Stimulated activated CD4-positive, alpha-beta T cell treated with anti-CD3 and anti-CD28 coated beads, Interleukin-4, amount 100 ng/mL, for 48 hours (primary cell): Measurements from ENCODE around the gene DHX16.

ENCODE experiments used
- DNase-seq, 2 donors: peaks; one replicate each; pipeline ENCODE4 v3.0.0-alpha.2; 2020; ENCODE audit warnings: low read depth in 2 of 2

DHX16 gene

DNA sequence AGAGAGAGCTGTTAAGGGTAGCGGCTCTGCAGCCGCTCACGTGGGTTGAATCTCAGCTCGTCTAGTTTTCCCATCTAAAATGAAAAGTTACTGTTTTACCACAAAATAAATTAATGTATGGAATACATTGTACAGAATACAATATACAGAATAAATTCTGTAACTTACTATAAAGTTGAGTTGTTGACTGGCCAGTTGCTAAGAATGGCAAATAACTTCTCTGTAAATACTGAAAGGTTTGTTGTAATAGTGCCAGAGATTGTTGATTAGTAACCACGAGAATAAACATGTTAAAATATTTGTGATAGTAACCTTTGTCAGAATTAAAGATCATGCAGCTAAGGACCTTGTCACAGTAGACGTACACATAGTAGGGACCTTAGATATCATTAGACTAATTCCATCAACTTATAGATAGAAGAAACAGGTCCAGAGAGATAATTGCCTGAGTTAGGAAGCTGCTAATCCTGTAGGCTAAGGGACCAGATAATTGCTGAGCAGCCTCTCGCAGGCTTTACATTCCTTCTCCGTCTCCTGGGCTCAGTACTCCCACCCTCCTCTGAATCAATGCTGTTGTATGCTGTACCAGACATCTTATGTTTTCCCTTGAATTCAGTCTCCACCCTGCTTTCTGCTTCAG is 18.5 kb upstream of the DHX16 start:
- DNase-seq, result no peak

DNA sequence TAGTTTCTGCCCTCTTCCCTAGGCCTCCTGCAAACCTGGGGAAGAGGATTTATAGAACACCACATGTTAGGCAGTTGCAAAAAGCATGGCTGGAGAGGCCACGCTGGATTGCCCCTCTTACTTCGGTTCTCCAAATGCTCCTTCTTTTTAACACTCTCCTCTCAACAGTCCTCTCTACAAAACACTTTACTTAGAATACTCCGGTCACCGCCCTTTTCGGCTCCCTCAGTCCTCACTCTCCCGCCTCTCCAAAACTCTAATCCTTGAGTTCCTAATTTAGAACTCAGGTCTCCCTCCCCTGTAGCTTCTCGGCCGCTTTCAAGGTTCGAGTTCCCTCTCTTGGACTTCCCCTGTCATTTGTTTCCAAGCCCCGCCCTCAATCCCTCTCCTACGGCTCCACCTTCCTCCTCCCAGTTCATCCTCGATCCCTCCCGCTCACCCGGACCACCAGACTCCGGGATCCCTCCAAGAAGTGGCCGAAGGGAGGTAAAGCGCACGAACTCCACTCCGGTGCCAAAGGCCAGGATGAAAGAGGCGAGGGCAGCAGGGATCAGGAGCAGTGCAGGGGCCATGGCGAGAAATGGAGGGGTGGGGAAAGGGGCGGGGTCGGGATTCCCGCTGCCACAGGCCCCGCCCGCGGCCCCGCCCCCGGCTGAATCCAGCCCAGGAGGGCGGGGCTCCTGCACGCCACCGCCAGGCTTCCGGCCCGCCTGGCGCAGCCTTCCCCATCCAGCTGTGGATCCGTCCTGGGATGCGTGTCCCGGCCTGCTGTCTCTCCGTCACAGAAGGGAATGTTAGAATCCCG is 17.8 kb upstream of the DHX16 start, which contains the start of gene NRM:
Gene NRM, minus strand, starts transcription at position 582 of the 805 bp plus-strand sequence. Its CDS starts 10 bp downstream, at position 572.
- peak; percentile 78 to 79 for DNase-seq

DNA sequence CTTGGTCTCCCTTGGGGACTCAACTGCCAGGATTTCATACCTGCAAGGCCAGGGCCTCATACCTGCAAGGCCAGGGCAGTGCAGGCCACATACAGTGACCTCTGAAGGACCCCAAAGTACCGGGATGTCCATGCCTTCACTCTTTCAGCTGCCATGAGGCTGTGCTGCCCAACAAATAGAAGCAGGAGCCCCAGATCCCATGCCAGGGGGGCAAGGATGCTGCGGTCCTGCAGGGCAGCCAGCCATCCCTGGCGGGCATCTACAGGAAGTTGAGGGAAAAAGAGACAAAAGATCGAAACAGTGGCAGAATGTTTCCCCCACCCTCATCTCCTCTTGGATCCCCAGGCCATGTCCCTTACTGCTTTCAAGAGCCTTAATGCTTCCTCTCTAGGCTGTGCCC is 17.2 kb upstream of the DHX16 start:
- no peak for DNase-seq

DNA sequence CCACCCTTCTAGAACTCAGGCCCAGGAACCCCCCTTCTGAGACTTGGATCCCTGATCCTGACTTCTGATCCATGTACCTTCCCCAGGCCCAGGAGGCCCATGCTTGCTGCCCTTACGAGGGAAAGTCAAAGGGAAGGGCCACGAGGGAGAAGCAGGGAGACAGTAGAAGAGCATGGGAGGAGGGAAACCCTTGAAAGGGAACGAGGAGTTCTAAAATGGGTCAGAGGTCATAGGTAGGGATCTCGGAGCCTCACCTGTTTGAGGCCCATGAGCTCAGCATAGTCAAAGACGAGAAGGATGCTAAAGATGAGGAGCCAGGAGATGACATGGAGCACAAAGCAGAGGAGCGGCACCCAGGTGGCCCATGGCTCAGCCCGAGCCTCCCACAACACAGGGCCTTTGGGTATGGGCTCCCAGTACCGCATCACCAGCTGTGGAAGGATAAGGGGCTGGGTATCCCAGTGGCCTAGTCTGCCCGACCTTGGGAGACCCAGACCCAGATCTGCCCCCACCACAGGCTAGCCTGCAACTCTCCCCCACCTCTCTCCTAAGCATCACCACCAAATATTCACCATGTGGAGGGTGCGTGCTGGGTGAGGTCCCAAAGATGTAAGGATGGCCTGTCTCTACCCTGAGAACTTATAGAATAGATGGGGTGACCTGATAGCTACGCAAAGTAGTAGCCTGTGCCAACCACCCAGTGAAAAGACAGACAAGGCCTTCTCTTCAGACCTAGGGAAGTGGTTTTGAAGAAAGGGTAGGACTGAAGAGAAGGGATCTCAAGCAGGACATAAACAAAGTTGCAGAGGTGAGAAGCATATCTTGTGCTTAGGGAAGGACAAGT is 16.4 kb upstream of the DHX16 start:
- DNase-seq, result no peak

DNA sequence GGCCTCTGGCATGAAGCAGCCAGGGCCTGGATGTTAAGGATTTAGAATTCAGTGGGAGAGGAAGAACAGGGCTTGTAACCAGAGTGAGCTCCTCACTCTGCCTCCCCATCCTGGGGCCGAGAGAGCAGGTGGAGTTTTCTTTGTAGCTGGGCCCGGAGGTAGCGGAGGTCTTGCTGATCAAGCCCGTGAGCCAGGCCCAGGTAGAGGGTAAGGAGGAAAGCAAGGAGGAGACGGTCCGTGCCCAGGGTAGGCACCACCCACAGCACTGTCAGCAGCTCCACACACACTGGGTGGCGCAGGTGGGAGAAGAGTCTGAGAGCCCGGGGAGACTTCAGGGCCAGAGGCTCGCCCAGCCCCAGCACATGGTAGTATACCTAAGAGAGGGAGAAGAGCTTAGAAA is 15.8 kb upstream of the DHX16 start:
- no peak for DNase-seq

DNA sequence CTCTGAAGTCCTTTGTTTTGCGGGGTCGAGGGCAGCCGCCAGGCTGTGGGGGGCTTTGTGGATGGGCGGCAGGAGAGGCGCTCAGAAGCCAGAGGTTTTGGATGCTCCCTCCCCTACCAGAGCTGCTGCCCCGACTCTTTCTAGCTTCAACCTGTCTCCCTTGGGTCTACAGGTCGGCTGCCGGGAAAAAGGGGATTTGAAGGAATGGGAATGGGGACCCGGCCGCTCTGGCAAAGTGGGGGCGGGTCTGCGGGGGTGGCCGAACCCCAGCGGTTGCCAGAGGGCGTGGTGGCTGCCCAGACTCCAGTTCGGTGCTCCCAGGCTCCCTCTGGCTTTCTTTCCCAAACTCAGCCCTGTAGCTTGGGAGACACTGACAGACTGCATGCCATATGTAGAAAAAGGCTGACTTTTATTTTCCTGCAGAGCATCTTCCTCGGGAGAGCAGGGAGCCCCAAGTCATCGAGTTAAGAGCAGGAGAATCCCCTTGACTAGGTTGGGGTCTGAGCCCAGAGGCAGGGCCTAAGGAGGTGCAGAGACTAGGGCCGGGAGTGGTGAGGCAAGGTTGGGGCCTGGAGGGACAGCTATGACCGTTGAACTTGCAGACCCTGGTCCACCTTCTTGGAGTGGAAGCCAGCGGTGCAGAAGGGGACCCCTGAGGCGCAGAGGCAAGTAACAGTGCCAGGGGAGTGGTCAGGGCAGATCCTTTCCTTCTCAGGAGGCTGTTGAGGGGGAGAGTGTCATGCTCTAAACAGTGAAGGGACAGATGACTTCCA is 15.0 kb upstream of the DHX16 start:
- no peak for DNase-seq

DNA sequence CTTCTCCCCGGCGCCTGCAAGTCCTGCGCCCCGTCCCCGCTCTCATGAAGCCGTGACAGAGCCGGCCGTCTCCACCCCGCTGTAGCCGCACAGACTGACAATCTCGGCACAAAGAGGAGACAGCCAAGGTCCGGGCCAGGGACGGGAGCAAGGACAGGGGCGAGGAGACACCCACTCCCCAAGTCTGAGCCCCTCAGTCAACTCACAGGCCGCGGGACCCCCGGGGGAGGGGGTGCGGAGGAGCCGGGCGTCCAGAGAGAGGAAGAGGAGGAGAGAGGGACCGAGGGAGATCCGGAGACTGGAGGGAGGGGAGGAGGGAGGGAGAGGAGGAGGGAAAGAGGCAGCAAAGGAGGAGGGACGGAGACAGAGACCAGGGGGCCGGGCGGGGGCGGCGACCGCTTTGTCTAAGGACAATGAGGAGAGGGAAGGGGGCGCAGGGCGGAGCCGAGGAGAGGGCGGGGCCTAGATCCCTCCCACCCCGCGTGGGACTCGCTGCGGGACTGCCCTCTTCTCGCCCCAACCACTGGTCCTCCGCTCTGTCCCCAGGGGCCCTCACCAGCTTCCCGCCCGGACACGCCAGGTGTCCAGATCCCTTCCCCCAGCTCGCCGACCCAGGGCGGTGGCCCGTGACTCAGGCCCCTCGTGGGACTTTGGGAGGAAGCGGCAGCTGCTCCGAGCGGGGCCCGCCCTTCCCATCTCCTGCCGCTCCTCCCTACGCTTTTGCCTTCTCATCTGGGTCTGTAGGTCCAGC is 14.3 kb upstream of the DHX16 start:
- peak; percentile 82 to 90 for DNase-seq

DNA sequence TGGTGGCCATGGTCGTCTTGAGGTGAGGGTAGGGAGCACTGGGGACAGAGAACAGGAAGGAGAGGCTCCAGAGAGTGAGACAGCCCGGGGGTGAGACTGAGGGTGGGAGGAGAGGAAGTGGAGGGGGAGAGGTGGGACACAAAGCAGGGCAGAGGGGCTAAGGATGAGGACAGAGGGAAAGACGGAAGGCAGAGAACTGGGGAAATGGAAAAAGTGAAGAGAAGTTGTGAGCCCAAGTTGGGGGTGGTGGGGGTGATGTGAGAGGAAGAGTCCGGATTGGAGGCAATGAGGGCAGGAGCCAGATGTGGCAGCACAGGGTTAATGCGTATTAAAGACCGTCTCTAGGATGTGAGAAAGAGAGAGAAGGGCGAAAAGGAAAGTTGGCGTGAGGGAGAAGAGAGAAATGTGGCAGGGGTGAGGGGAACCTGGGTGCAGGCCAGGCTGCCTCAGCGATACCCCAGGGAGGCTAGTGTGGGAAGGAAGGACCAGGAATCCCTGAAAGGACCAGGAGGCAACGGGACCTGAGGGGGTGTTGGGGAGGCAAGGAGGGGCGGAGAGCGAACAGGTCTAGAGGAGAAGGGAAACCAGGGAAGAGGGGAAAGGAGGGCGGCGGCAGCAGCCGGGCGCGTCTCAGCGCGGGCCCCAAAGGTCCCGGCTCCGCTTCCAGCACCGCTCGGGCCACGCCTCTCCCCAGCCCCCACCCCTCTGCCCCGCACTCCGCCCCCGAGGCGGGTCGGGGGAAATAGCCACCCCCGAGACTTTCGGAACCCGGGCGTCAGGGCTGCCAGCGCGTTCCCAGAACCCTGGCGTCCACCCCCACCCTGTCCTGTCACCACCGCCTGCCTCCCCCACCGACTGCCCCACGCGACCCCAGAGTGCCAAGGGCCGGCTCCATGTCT is 13.5 kb upstream of the DHX16 start, which contains the start of gene PPP1R18:
Gene PPP1R18, minus strand, starts transcription at position 637 of the 899 bp plus-strand sequence. Its CDS starts 627 bp downstream, at position 10.
- peak; percentile 79 to 86 for DNase-seq

DNA sequence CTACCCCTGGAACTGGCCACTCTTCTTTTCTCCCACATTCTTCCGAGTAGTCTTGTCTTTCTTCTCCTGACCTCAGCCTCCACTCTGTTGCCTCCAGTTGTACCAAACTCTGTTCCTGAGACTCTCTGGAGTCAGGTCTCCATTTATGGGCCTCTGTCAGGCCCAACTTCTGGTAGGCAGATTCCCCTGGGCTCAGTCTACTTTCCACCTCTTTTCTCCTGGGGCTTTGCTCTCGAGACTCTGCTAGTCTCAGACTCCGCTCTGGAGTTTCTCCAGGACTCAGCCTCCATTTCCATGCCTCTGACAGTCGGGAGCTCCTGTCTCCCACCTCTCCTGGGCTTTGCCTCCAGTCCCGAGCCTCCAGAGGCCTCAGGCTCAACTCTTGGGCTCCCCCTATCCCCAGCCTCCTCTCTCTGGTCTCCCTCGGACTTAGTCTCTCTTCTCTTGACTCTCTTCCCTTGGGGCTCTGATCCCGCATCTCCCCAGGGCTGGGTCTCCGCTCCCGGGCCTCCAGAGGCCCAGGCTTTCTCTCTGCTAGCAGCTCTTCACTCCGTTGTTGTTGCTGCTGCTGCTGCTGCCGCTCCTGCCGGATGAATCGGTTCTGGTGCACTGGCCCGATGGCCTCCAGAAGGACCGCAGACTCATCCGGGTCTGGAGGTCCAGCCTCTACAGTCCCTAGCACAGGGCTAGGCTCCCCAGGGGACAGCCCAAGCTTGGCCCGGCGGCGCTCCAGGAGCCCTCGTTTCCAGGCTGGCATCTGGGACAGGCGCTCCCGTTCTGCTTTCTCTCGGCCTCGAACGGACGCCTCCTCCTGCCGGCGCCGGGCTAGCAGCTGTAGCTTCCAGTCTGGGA is 12.6 kb upstream of the DHX16 start:
- DNase-seq, result no peak

DNA sequence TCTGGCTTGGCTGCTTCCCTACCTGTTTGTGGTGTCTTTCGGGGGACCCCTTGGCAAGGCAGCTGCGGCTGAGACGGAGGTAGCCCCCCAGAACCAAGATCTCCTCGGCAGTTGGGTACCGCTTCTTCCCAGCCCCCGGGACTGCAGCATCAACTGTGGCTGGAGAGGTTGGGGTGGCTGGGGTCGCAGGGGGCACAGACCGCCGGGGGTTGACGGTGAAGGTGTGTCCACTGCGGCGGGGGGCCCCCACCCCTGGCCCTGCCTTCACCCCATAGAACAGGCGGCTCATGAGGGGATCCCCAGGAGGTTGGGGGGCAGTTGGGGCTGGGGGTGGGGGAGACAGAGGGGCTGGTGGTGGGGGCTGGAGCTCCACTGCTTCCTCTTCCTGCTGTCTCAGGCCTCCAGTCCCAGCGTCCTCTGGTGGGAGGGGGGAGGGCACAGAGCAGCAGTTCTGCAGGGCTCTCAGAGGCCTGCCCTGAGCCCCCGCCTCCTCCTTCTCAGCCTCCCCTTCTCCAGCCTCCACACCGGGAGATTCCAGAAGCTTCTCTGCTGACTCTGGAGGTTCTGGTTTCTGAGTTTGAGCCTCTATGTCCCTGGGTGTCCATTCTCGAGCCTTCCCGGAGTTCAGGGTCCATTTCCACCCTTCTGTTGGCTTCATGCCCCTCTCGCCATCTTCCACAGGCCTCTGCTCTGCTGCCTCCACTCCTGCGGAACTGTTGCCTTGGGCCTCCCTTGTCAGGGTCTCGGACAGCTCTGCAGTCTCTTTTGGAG is 11.8 kb upstream of the DHX16 start:
- peak in 1 of 2 donors; percentile 48 for DNase-seq

DNA sequence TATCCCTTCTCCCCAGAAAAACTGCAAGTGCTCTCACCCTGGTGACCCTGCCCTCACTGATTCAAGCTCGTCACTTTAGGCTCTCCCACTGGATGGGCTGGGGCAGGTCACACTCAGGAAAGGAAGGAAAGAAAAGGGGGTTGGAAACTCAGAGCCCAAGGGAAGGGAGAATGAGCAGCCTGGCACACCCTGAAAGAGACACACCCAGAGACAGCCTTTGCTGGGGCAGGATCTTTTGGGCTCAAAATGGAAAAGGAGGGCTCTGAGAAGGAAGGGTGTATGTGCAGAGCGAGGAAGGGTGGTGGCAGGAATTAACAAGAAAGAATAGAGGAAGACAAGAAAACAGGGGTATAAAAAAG is 11.2 kb upstream of the DHX16 start:
- DNase-seq, result no peak

DNA sequence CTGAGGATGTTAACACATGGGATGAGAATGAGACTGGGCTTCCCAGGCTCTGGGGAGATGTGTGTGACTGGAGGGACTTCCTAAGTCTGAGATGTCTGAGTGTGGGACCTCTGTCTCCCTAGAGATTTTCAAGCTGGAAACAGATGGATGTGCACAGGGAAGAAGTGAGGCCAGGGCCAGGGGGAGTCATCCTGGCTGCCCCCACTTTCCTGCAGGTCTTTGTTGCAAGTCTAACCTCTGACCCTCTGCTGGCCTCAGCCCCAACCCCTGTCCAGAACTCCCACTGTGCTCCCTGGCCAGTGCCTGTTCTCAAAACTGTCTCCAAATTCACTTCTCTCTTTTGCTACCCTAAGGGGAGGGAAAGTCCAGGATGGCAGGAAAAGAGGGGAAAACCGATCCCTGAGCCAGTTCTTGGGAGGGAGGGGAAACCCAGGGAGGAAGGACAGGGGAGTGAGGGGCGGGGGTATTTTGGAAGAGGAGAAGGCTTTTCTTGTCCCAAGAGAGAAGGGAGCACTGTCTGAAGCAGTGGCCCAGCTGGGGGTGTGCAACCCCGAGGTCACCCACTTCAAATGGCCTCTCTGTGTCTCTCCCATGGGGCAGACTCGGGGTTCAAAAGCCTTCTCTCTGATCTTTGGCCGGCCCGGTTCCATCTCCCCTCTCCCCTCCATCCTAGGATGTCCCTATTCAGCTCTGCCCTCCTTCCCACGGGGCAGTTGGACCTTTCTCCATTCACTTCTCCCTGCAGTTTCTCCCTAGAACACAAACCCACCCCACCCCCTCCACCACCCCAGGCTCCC is 10.6 kb upstream of the DHX16 start:
- no peak for DNase-seq

DNA sequence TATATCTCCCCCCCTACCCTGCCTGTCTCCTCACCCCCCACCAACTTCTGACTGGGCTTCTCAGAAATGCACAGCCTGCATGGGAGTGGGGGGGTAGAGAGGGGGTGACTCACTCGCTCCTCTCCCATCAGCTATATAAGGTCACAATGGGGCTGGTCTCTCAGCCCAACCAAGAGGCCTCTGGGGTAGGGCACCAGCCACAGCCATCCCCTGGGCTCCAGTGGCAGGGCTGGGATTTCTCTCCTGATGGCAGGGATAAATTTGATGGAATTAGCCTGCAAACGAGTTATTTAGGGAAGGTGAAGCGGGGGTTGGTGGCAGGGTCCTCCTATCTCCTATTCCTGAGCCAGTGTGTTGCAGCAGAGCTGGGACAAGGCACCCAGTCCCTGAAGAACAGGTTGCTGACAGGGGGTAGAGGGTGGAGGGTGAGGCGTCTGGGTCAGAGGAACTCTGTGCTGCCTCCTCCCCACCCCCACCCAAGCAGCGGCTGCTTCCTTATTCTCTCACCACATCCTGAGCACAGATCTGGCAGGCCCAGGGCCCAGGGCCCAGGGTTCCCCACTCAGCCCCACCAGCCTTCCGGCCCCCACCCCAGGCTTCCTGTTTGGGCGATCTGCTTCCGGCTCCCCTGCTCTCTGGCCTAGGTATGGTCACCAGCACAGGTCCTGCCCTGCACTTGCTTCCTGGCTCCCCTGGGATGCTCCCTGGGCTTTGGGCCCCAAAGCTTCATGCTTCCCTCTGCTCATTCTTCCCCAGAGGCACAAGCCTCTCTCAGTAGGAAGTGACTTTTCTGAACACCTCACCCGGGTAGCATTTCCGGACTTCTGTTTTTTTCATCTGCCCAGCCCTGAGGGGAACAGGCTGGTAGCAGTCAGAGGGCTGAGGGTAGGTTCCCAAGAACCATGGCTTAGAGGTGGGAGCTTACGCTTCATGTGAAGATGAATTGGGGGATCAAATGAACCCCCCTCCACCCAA is 9.6 kb upstream of the DHX16 start:
- peak; percentile 75 to 80 for DNase-seq

DNA sequence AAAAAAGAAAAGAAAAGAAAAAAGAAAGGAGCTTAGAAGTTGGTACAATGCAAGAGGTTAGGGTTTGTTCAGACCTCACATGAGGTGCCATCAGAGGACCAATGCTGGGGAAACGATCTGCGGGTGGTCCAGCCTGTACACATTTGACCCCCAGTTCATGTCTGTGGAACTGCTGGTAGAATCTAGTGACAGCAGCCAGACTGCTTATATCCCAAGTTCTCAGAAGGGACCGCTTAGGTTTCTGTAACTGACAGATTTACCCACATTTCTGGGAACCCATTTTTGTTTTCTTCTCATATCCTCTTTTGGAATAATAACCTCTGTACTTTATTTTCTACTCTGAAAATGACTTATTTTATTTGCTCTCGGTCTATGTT is 8.9 kb upstream of the DHX16 start:
- no peak for DNase-seq

DNA sequence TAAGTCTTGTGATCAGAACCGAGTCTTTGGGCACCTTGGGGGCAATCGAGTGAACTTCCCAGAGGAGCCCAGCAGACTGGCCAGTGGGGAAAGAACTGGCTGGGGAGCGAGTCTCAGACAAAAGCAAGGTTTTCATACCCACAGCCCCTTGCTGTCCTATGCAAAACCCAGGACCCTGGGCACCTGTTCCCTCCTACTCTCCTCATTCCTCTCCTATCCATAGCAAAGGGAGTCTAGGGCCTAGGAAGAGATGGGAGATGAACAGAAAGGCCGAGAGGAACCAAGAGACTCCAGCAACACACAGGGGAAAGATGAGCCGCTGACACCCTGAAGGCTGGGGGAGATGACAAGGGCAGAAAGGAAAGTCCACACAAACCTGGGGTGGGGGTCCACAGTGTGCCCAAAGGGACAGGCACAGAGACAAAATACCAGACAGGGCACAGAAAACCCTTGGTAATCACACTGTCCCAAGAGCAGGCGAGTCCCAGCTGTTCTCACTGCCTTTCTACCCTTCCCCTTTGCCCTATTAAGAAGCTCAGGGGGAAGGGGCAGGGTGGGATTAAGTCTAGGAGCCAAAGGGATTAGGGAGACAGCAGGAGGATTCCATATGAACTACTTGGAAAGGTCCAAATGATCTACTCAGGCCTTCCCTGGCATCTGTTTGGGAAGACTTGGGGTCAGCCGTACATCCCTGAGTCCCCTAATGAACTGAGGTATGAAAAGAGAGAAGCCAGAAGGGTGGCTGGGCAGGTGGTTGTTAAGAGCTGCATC is 7.1 kb upstream of the DHX16 start:
- no peak for DNase-seq
